CD4-positive, alpha-beta T cell treated with Interleukin-17A for 1 hour (primary cell): ENCODE measurements around the gene RHOBTB3.
"Not testable (repeated sequence)": the region's sequence is repeated elsewhere in the genome, so short reads cannot be mapped to it uniquely, and the experiment has no call there.

Experiments used
- DNase-seq: peaks from one replicate; pipeline ENCODE4 v3.0.0-alpha.2; 2020

RHOBTB3 gene

DNA sequence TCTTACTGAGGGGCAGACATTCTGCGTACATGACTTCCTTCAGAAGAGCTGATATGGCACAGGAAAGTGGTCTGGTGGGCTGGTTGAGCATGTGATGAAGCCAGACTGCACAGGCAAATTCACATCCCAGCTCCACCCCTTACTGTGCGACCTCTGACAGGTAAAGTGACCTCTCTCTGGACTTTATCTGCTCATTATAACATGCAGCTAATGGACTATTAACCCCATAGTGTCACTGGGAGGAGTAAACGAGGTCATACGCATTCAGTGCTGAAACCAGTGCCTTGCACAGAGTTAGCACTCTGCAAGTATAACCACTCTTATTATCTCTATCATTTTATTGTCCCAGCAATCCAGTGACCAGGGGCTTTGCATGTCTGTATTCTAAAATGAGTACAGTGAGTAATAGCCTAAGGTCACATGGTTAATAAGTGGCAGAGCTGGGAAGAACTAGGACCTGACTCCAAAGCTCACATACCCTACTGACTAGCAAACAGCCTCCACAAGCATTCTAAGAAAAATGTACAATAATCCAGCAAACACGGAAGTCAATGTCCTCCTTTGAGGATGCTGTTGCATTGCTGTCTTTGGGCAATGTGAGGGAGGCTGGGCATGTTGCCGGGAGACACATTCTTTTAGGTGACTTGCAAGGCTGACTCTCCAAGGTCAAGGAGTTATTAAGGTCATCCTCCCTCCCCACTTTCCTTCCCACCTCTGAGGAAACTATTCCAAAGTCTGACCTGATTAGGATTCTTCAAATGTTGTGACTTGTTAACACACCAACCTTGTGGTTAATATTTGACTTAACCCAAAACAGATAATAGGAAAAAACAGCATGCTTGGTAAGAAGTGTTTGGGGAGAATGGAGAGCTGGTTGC is 72.4 kb downstream of the RHOBTB3 start:
- DNase-seq: no peak

DNA sequence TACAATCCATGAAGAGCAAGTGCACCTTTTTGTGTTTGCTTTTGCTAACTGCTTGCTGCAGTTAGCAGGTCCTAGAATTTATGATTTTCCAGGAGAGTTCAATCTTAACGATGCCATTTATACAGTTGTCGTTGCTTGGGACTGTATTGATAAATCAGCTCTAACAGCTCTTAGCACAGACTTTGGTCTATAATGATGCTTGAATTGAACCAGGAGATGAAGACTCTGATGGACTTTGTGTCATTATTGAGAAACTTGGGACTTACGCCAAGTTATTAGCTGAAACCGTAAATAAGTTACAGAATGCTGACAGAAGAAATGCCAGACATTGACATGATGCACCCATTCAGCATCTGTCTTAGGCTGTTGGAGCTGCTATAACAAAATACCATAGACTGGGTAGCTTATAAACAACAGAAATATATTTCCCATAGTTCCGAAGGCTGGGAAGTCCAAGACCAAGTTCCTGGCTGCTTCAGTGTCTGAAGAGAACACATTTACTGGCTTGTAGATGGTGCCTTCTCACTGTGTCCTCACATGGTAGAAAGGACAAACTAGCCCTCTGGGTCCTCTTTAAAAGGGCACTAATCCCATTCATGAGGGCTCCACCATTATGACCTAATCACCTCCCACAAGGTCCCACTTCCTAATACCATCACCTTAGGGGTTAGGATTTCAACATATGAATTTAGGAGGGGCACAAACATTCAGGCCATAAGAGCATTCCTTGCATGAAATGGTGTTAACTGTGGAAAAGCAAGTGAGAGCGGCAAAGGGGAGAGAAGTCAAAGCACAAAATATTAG is 73.8 kb downstream of the RHOBTB3 start:
- DNase-seq: no peak

DNA sequence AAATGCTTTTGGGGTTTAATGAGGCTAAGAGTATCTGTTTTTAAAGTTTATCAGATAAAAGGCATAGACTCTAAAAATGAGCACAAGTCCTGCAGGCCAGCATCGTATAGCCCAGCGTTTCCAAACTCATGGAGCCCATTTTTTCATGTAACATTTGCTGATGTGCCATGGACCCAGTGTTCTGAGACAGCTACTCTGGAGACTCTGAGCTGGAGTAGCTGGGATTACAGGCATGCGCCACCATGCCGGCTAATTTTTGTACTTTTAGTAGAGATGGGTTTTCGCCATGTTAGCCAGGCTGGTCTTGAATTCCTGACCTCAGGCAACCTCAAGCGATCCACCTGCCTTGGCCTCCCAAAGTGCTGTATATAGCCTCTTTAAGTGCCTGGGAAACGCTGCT is 75.6 kb downstream of the RHOBTB3 start:
- DNase-seq: no peak

DNA sequence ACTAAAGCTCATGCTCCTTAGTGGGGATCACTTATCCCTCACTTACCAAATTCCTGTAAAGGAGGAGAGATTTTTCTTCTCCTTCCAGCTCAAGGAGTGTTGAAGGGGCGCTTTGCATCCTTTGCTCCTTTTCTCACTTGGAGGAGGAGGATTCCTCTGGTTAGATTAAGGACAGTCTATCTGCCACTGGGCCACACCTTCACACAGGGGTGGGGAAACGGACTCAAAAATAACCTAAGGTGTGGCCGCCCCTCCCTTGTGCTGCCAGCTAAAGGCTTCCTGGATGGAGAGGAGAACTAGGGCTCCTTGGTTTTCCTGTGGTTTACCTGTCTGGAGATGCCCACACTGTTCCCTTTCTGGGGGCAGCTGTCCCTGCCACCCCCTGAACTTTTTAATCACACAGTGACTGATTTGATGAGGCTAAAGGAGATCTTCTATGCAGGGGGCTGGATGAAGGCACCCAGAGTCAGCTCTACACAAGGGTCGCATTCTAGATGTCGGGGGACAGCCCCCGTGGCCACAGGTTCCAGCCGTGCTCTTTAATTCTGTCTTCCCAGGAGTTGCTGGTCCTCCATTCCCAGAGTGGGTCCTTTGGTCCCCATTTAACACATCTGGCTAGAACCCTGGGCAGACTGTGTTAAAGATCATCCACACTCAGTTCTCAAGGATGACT is 77.0 kb downstream of the RHOBTB3 start:
- no peak for DNase-seq

DNA sequence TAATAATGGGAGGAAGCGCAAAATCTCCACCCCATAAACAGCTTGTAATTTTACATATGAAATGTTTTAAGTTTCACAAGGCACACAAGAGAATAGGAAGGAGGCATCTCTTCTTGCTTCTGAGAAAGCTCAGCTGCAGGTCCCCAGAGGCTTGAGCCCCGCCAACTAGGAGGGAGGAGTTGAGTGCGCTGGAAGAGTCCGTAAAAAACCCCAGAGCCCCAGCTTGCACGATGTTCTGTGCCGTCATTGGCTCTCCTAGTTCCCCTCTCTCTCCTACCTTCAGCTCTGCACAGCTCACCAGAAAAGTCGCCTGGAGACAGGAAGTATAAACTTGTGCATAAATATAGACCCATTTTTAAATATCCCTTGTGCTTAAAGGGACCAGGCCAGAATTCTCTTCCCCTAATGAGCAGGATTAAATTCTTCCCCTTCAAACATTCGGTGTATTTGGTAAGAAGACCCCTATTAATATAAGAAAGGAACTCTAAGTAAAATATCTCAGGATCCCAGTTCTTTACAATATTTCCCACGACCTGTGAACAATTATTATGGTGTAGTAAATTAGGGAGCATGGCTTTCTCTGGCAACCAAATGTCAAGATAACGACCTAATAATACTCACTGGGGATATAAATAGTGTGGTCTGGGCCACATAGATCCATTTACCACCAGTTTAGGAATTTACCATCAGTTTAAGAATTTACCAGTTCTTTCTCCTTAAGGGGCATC is 77.7 kb downstream of the RHOBTB3 start:
- peak; percentile 89 for DNase-seq

DNA sequence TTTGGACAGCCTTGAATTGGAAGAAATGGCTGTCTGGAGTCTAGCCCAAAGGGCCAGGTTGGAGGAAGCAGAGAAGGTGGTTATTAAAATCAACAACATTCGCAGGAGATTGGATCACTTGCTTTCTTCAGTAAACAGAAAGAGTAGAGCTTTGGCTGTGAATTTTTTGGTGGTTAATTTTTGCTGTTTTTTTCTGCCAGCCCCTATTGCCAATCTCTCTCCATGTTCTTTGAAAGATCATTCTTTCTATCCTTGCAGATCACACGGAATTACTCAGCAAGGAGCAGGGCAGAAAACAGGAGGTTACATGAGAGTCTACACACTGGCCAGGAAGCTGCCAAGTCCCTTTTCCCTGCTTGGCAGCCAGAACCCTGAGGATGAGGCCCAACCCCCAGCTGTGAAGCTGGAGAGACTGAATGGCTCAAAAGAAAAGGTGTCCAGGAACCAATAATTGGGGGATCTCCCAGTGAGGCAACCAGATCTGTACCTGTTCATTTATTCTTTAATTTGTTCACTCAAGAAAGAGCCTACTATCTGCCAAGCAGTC is 78.4 kb downstream of the RHOBTB3 start:
- no peak for DNase-seq

DNA sequence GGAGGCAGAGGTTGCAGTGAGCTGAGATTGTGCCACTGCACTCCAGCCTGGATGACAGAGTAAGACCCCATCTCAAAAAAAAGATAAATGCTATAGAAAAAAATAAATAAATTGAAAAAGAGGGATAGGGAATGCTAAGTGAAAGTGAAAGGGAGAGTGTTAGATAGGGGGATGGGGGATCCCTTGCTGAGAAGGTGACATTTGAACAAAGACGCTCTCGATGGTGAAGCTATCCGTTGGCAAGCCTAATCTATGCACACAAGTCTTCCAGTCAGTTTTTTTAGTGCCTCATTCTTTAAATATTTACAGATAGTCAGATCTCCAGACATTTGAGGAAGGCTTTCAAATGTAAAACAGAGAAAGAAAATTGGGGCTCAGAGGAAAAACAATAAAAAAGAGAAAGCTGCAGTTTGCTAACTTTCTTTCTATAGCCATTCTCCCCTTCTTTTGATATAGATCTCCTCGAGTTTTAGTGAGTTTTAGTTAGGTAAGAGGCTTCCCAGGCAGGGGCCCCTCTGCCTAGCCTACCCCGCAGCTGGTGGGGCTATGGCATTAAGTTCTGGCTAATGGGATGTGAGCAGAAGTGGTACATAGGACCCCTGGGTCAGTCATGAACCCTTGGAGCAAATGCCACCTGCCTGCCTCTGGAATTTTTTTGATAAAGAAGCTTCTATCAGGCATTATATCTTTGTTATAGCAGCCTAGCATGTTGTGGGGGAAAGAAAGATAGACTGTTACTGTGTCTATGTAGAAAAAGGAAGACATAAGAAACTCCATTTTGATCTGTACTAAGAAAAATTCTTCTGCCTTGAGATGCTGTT is 79.4 kb downstream of the RHOBTB3 start:
- DNase-seq: no peak

DNA sequence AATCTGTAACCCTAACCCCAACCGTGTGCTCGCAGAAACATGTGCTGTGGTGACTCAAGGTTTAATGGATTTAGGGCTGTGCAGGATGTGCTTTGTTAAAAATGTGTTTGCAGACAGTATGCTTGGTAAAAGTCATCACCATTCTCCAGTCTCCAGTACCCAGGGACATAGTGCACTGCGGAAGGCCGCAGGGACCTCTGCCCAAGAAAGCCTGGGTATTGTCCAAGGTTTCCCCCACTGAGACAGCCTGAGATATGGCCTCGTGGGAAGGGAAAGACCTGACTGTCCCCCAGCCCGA is 79.9 kb downstream of the RHOBTB3 start:
- not testable (repeated sequence) for DNase-seq

DNA sequence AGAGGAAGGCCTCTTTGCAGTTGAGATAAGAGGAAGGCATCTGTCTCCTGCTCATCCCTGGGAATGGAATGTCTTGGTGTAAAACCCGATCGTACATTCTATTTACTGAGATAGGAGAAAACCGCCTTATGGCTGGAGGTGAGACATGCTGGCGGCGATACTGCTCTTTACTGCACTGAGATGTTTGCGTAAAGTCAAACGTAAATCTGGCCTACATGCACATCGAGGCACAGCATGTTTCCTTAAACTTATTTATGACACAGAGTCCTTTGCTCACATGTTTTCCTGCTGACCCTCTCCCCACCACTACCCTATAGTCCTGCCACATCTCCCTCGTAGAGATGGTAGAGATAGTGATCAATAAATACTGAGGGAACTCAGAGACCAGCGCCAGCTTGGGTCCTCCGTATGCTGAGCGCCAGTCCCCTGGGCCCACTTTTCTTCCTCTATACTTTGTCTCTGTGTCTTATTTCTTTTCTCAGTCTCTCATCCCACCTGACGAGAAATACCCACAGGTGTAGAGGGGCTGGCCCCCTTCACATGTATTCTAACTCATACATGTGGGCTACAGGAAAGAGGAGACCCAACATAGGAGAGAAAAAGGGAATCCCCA is 80.4 kb downstream of the RHOBTB3 start:
- not testable (repeated sequence) for DNase-seq

DNA sequence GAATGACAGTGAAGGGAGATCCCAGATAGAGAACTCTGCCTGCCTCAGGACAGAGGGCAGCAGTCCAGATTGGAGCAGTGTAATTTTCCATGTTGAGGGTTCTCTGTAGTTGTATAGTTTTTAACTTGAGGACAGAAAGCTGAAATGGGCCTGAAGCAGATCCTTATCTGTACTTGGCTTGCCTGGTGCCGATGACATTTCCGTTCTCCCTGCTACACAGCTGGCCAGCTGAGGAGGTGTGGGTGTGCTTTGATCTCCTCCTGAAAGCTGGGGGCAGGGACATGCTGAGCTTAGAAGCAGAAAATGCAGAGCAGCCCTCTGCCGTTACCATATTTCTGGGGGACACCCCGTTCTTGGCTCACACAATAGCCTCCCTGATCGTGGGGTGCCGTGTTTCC is 80.9 kb downstream of the RHOBTB3 start:
- DNase-seq: peak; percentile 51

DNA sequence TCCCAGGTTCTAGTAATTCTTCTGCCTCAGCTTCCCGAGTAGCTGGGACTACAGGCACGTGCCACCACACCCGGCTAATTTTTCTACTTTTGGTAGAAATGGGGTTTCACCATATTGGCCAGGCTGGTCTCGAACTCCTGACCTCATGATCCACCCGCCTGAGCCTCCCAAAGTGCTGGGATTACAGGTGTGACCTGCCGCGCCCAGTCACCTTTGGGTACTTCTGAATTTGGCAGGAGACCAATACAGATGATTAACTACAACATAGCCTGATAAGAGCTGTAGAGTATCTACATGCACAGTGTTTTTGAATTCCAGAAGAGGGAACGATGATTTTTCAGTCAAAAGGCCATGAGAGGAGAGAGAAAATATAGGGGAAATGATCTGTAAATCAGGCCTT is 81.9 kb downstream of the RHOBTB3 start:
- not testable (repeated sequence) for DNase-seq

DNA sequence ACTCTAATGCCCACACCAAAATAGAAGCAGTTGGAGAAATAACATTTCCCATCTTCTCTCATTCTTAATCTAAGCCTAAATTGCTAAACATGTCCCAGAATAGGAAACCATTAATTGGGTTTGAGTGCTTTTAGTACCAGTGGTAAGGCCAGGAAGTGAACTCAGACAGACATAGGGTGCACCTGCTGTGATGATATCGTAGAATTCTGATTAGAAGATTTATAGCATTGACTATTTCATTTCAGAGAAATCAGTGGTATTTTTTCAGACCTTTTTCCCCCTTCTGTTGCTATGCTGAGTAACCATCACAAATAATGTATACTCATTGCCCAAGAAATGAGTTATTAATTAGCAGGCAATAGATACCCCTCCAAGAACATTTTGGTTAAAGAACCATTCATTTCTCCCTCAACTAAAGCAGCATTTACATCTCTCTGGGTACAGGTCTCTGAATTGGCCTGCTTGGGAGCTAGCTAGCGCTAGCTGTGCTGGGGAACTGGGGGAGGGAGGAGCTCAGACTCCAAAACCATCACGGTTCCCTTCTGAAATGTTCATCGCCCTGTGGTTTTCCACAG is 84.1 kb downstream of the RHOBTB3 start:
- DNase-seq: no peak

DNA sequence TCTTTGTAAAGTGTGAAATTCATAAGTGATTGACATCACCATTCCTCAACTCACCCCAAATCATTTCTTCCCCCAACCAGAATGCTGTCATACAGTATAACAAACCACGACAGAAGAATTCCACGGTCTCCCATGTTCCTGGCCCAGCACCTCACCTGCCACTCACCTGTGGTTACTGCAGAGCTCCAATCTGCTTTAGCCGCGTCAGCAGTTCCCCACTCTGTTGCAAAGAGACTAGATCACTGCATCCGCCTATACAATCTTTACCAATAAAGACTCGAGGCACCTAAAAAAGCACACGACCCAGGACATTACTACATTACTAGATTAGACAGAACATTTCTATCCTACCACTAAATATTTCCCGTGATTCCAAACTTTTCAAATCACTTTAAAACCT is 85.2 kb downstream of the RHOBTB3 start:
- no peak for DNase-seq

DNA sequence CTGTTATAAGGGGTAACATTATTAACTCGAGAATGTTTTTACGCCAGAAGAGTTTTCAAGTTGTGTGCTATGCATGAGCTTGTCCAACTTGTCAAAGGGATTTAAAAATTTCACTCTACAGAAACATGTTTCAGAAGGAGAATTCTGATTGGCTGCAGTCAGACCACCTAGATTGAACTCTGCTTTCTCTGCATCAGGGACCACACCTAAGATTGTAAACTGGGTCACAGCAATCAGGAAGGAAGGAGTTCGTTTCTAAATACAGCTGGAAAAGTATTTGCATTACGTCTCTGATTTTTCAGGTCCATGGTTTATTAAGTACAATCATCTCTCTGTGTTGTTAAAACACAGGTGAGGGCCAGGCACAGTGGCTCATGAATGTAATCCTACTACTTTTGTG is 85.6 kb downstream of the RHOBTB3 start:
- DNase-seq: no peak

DNA sequence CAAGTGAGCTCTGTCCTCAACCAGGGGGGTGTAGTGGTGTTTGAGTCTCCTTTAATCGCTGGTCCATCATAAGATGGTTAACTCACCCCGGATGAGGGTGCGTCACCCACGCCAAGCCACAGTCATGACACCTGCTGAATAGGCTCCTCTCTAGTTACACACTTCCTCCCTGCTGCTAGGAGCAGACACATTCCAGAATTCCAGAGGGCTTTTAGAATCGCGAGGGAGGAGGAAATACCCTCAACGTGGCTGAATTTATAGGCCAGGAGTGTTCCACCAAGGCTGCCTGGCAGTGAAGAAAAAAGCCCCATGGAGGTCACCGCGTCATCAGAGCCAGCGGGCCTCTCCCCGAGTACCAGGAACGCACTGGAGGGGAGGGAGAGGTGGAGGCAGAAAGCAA is 86.3 kb downstream of the RHOBTB3 start:
- peak; percentile 65 for DNase-seq

DNA sequence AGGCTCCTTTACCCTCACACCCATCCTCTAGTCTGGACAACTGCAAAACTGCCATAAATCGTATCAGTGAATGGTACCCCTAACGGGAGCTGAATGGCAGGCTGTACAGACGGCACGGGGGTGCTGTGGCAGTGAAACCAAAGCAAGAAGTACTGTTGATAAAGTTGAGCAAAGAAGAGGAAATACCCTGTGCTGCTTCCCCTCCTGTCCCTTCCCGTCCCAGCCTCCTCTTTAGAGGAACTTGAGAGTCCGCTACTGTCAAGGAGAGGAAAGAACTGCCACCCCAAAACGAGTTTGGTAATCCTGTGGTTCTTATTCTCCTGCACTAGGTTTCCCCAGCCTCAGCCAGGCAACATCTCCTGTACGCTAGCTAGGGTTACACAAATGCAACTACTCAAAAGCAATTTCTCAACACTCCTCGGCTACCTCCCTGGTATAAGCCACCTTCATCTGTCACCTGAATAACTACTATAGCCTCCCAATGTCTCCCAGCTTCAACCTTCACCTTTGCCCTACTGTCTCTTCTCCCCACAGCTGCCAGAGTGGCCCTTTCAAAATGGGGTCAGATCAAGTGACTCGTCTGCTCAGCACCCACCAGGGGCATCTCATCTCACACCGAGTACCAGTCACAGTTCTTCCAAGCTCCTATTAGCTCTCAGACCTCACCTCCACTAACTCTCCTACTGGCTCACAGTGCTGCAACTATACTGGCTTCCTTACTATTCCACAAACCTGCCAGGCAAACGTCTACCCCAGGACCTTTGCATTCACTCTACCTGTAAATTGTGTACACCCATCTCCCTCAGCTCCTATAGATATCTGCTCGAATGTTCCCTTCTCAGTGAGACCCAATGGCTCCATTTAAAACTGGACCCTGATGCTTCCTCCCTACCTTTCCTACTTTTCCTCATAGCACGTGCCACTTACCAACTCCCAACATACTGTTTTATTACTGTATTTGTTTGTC is 87.3 kb downstream of the RHOBTB3 start:
- peak; percentile 50 for DNase-seq

DNA sequence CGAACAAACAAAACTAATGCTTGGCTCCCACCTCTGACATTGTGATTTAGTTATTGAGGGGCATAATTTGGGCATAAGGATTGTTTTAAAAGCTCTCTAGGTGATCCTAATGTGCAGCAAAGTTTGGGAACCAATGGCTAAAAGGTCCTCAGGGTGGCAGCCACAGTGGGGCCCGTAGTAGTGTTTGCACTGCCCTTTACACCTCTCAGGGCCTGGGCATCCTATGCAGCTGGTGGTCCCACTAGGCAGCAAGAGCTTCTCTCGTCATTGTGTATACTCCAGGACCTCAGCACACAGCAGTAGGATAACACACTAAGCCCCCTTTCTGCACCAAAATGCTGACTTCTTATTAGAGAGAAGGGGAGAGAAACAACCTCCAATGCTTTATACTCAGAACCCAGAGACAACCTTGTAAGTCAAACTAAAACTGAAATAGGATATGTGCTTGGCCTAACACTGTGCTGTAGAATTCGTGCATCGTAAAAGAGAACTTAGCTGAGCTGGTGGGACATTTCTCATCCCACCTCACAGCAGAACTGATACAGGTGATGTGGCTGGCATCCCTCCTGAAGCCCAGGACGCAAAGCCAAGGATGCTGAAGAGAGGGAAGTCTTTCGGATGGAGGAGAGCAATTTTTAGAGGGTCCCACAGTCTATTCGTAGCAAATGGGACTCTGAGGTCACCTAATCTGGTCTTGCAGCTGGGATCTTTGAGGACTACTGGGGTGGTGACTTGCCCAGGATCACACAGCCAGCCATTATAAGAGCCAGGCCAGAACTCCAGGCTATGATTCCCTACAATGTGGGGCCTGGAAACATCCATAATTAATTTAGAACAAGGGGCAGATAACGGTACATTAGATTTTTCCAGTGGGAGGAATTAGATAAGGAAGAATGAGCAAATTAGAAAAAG is 90.2 kb downstream of the RHOBTB3 start:
- no peak for DNase-seq

DNA sequence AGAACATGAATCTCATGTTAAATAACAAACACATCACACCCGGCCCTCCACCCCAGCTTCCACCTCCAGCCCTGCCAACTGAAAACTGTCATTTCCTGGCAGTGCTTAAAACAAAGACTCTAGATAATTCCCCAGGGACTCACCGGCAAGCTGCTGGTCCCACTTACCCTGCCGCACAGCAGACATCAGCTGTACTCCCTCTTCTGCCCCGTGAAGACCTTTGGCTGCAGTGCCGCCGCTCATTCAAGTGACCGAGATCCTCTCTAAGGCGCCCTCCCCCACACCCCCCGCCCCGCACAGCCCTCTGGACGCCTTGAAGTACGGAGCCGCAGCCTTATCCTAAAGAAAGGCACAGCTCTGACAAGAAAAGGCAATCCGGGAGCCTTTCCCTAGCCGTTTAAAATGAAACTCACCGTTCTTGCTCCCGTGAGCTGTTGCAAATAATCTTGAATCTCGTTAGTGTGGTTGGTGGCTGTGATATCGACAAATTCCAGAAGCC is 91.0 kb downstream of the RHOBTB3 start:
- no peak for DNase-seq
